ENCODE measurements around the gene CTNNA2.

CTNNA2 gene

DNA sequence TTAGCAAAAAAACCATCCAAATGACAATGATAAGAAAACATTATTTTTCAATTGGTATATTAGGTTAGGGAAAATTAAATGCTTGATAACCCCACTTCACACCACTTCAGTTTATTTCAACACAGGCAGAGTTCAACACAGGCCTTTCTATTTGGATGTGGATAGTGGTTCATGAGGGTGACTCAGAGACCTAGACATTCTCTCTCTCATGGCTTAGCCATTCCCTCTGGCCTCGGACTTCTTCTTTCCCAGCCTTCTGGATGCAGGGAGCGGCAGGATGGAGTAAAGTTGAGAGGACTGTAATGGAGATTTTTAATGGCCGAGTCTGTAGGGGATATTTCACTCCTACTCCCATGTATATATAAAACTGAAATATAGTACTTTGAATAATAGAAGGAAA, 109.7 kb downstream of the CTNNA2 start:
- TF ChIP-seq, protein P1, sequence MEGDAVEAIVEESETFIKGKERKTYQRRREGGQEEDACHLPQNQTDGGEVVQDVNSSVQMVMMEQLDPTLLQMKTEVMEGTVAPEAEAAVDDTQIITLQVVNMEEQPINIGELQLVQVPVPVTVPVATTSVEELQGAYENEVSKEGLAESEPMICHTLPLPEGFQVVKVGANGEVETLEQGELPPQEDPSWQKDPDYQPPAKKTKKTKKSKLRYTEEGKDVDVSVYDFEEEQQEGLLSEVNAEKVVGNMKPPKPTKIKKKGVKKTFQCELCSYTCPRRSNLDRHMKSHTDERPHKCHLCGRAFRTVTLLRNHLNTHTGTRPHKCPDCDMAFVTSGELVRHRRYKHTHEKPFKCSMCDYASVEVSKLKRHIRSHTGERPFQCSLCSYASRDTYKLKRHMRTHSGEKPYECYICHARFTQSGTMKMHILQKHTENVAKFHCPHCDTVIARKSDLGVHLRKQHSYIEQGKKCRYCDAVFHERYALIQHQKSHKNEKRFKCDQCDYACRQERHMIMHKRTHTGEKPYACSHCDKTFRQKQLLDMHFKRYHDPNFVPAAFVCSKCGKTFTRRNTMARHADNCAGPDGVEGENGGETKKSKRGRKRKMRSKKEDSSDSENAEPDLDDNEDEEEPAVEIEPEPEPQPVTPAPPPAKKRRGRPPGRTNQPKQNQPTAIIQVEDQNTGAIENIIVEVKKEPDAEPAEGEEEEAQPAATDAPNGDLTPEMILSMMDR (IDR thresholded peaks at IDR 0.05; ENCODE audit: borderline replicate concordance, insufficient read depth, low read depth, low read length): no peak
- no peak overlapping the region for H3K4me3 ChIP-seq (ENCODE audit: low read depth, low read length)

DNA sequence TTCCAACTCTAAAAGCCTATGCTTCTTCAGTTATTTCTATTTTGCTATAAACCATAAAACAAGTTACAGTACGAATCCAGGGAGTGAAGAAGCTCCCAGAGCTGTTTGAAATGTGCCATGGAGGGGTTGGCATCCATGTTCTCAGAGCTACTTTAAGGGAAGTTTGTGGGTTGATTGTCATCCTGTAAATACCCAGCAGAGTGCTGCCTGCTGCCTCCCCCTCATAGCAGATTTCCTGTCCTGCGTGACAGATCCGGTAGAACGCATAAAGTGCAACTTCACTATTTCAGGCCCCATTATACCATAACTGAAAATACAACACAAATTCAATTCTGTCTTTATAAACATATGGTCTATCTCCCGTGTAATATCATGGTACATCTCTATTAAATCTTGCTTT, 114.4 kb downstream of the CTNNA2 start:
- TF ChIP-seq, protein P1 (IDR thresholded peaks at IDR 0.05; ENCODE audit: borderline replicate concordance, insufficient read depth, low read depth, low read length): no peak

DNA sequence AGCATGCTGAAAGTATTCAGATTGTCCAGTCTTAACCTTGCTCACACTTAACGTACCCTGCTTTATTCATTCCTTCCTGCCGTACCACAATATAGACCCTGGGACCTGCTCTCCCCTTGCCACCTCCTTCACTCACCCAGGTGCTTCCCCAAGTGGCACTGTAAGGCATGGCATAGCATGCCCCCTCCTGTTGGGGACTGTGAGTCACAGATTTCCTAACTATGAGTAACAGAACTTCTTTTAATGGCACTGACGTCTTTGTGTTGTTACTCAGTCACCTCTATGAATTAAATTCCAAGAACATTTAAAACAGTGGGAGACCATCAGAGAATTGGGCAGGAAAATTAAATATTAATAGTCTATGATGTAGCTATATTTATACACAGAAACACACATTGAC, 117.2 kb downstream of the CTNNA2 start:
- no peak overlapping the region for H3K4me3 ChIP-seq (ENCODE audit: low read depth, low read length)
- TF ChIP-seq, protein P1 (IDR thresholded peaks at IDR 0.05; ENCODE audit: borderline replicate concordance, insufficient read depth, low read depth, low read length): no peak

More for the DNA sequence above, 114.4 kb downstream of the CTNNA2 start:
- H3K4me3 ChIP-seq (ENCODE audit: low read depth, low read length): no peak overlapping the region

DNA sequence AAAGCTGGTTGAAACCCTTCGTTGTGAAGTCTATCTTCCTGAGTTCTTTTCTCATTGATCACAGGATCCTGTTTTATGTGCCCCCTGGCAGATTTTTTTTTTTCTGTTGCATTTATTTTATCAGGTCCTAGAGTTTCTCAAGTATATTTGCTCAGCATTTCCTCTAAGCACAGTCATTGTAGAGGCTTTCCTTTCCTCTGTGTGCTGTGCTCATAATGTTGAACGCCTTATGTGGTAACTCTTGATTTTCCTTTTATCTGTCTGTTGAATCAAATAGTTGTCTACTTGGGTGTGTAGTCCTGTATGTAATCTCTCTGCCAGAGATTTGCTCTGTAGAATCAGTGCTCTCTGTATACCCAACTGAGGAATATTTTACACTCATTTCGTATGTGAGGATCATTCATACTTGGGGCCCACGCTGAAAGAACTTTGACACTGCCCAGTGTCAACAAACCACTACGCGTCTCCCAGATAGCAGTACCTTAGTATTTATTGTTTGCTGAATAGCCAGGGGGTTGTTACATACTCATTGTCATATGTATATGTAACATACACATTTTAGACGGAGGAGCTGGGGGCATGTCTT, 118.2 kb downstream of the CTNNA2 start:
- TF ChIP-seq, protein P1 (IDR thresholded peaks at IDR 0.05; ENCODE audit: borderline replicate concordance, insufficient read depth, low read depth, low read length): no peak
- H3K4me3 ChIP-seq (ENCODE audit: low read depth, low read length): no peak overlapping the region

DNA sequence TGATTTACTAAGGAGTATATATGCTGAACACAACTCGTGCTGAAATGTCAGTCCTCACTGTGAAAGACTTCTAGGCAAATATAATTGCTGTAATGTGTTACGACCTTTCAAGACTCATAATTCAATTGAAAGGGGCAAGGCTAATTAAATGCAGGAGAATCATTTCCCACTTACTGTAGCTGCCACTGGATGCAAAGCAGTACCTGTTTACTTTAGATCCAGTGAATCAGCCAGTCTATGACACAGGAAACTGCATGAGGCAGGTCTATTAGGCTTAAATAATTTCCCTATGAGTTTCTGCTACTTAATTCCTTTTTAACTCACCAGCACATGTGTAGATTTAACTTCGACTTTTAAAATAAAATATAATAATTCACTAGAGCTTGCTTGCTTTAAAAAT, 125.6 kb downstream of the CTNNA2 start:
- TF ChIP-seq, protein P1 (IDR thresholded peaks at IDR 0.05; ENCODE audit: borderline replicate concordance, insufficient read depth, low read depth, low read length): no peak
- H3K4me3 ChIP-seq (ENCODE audit: low read depth, low read length): no peak overlapping the region

DNA sequence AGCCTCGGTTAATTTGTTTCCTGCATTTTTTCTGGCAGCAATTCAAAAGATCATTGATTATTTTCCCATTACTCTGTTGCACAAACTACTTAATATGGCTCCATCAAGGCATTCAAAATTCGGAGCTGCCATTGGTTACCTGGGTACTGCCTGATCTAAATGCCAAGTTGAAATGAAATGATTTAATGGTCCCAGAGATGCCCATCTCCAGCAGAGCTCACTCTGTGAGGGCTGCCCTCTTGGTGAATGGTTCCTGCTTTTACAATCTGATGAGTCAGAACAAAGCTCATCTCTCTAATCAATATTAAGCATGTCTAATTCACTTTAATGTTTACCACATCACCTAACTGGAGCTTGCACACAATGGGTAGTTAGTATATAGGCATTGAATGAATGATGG, 126.1 kb downstream of the CTNNA2 start:
- H3K4me3 ChIP-seq (ENCODE audit: low read depth, low read length): no peak overlapping the region
- TF ChIP-seq, protein P1 (IDR thresholded peaks at IDR 0.05; ENCODE audit: borderline replicate concordance, insufficient read depth, low read depth, low read length): no peak

DNA sequence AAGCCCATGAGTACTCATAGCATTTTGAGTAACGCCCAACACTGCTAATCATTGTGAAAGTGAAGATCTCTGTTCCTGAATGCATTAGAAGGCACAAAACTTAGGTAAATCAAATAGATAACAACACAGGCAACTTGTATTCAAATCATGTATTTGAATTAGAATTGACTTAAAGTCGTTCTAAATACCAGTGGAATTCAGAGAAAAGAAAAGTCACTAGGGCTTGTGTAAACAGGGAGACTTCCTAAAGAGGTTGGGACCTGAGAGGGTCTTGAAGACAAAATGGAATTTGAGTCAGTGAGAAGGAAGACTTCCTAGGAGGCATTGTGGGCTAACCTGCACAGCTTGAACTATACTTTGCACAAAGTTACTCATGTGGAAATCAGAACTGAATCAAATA, 127.2 kb downstream of the CTNNA2 start:
- no peak overlapping the region for H3K4me3 ChIP-seq (ENCODE audit: low read depth, low read length)

More for the DNA sequence above, 127.2 kb downstream of the CTNNA2 start:
- TF ChIP-seq, protein P1 (IDR thresholded peaks at IDR 0.05; ENCODE audit: borderline replicate concordance, insufficient read depth, low read depth, low read length): no peak
